ENCODE data around the gene AQP12A.

The AQP12A gene

GRCh38 chr2:240728361-240728760 lies 36.7 kb downstream of the AQP12A start:
- TF ChIP-seq CTCF (IDR thresholded peaks at IDR 0.05) = no peak
- H3K4me1 ChIP-seq (ENCODE audit: control insufficient read depth in 1 of 2, insufficient read depth in 1 of 2, low read depth in 1 of 2, low read length in 1 of 2) = no peaks in the 10 kb centered on the region
- H3K27me3 ChIP-seq = no peaks in the 10 kb centered on the region
- H3K4me3 ChIP-seq (ENCODE audit: low read depth in 1 of 2, low read length in 1 of 2) = no peak overlapping the region
- H3K27ac ChIP-seq = no peak overlapping the region
- no peaks in the 10 kb centered on the region for H3K36me3 ChIP-seq
- no peaks in the 10 kb centered on the region for H3K9me3 ChIP-seq

GRCh38 chr2:240728827-240729226 lies 37.2 kb downstream of the AQP12A start:
- H3K9me3 ChIP-seq = no peaks in the 10 kb centered on the region
- no peaks in the 10 kb centered on the region for H3K27me3 ChIP-seq
- no peak overlapping the region for H3K4me3 ChIP-seq (ENCODE audit: low read depth in 1 of 2, low read length in 1 of 2)
- H3K27ac ChIP-seq = no peak overlapping the region
- no peaks in the 10 kb centered on the region for H3K36me3 ChIP-seq
- TF ChIP-seq CTCF (IDR thresholded peaks at IDR 0.05) = no peak
- H3K4me1 ChIP-seq (ENCODE audit: control insufficient read depth in 1 of 2, insufficient read depth in 1 of 2, low read depth in 1 of 2, low read length in 1 of 2) = no peaks in the 10 kb centered on the region

GRCh38 chr2:240730501-240731177 lies 39.0 kb downstream of the AQP12A start:
- Histone ChIP-seq H3K4me1 (ENCODE audit: control insufficient read depth in 1 of 2, insufficient read depth in 1 of 2, low read depth in 1 of 2, low read length in 1 of 2) (no peaks in the 10 kb centered on the region), H3K9me3 (no peaks in the 10 kb centered on the region), H3K27ac (no peak overlapping the region), H3K36me3 (no peaks in the 10 kb centered on the region), H3K27me3 (no peaks in the 10 kb centered on the region), H3K4me3 (ENCODE audit: low read depth in 1 of 2, low read length in 1 of 2) (no peak overlapping the region)
- TF ChIP-seq CTCF (IDR thresholded peaks at IDR 0.05) = no peak

GRCh38 chr2:240731178-240731545 lies 39.5 kb downstream of the AQP12A start:
- H3K27ac ChIP-seq = no peak overlapping the region
- H3K9me3 ChIP-seq = no peaks in the 10 kb centered on the region
- TF ChIP-seq CTCF (IDR thresholded peaks at IDR 0.05) = no peak
- no peak overlapping the region for H3K4me3 ChIP-seq (ENCODE audit: low read depth in 1 of 2, low read length in 1 of 2)
- no peaks in the 10 kb centered on the region for H3K27me3 ChIP-seq
- H3K36me3 ChIP-seq = no peaks in the 10 kb centered on the region
- no peaks in the 10 kb centered on the region for H3K4me1 ChIP-seq (ENCODE audit: control insufficient read depth in 1 of 2, insufficient read depth in 1 of 2, low read depth in 1 of 2, low read length in 1 of 2)

- Histone ChIP-seq H3K4me1 (ENCODE audit: control insufficient read depth in 1 of 2, insufficient read depth in 1 of 2, low read depth in 1 of 2, low read length in 1 of 2) (no peaks in the 10 kb centered on the region), H3K27me3 (no peaks in the 10 kb centered on the region)
These were observed 40.5 kb downstream of the AQP12A start for GRCh38 chr2:240732184-240732583.

More at GRCh38 chr2:240732184-240732583, 40.5 kb downstream of the AQP12A start:
- H3K4me3 ChIP-seq (ENCODE audit: low read depth in 1 of 2, low read length in 1 of 2) = no peak overlapping the region
- H3K27ac ChIP-seq = no peak overlapping the region
- no peaks in the 10 kb centered on the region for H3K9me3 ChIP-seq
- no peaks in the 10 kb centered on the region for H3K36me3 ChIP-seq
- TF ChIP-seq CTCF (IDR thresholded peaks at IDR 0.05) = no peak

Data from neutrophil (primary cell).